Body of pancreas (tissue), 4 donors: ENCODE data around the gene EVL.

ENCODE experiments used
- CTCF ChIP-seq, 7 experiments: fragments of 450-650 bp in 4 of 7; fragments of 200-600 bp in 3 of 7; sonication (generic) in 3 of 7; IDR thresholded peaks; one replicate each; pipeline ENCODE4 v1.5.1; 2016 to 2019; ENCODE audit warnings: antibody characterized with exemption in 7 of 7
- POLR2A ChIP-seq, 3 donors: fragments of 450-650 bp; IDR thresholded peaks; one replicate each; pipeline ENCODE4 v1.6.1; 2016; ENCODE audit warnings: antibody characterized with exemption in 3 of 3, mild to moderate bottlenecking in 2 of 3

GRCh38 chr14:100124551-100125088, 59.4 kb downstream of the EVL start:
- TF ChIP-seq CTCF (IDR thresholded peaks at IDR 0.05) (no peak), POLR2A (IDR thresholded peaks at IDR 0.05) (no peak)
